ENCODE data around the gene NFX1. TPM values are rescaled to one million over a fixed set of nuclear protein-coding genes. Genes with fewer than 3 reads are reported as not detected.

The NFX1 gene
- total and polyA plus RNA-seq, 9 of the 15 experiments (the other 6 are each of a cell fraction or from before 2014, with no cell fraction given), result 8.8 to 38.9 (median 26.8) TPM

- TF ChIP-seq RBM17 (IDR thresholded peaks at IDR 0.05; ENCODE audit: borderline replicate concordance, low read depth, low read length) (no peak), HSF4 (CRISPR knock-in tag; IDR thresholded peaks at IDR 0.05; ENCODE audit: borderline replicate concordance) (no peak), PATZ1 (CRISPR knock-in tag; IDR thresholded peaks at IDR 0.05; ENCODE audit: borderline replicate concordance) (no peak), SRF (CRISPR knock-in tag; IDR thresholded peaks at IDR 0.05) (no peak), ZNF224 (CRISPR knock-in tag; IDR thresholded peaks at IDR 0.05) (no peak), TCF7 (IDR thresholded peaks at IDR 0.05; ENCODE audit: borderline replicate concordance) (no peak), ZNF449 (CRISPR knock-in tag; IDR thresholded peaks at IDR 0.05) (no peak), CLOCK (CRISPR knock-in tag; IDR thresholded peaks at IDR 0.05; ENCODE audit: borderline replicate concordance) (no peak), TAF7 (tag; IDR thresholded peaks at IDR 0.05) (no peak), THAP12 (CRISPR knock-in tag; IDR thresholded peaks at IDR 0.05) (no peak; the same call in 1 of the 2 replicates), SNIP1 (IDR thresholded peaks at IDR 0.05; ENCODE audit: low read depth) (no peak), SIN3B (IDR thresholded peaks at IDR 0.05; ENCODE audit: low read depth) (peak; percentile 89), ZKSCAN1 (IDR thresholded peaks at IDR 0.05; ENCODE audit: low read depth, low read length) (peak; percentile 55), ATF2 (CRISPR knock-in tag; IDR thresholded peaks at IDR 0.05) (no peak)
- TF ChIP-seq, protein P1, sequence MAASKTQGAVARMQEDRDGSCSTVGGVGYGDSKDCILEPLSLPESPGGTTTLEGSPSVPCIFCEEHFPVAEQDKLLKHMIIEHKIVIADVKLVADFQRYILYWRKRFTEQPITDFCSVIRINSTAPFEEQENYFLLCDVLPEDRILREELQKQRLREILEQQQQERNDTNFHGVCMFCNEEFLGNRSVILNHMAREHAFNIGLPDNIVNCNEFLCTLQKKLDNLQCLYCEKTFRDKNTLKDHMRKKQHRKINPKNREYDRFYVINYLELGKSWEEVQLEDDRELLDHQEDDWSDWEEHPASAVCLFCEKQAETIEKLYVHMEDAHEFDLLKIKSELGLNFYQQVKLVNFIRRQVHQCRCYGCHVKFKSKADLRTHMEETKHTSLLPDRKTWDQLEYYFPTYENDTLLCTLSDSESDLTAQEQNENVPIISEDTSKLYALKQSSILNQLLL (CRISPR knock-in tag; IDR thresholded peaks at IDR 0.05; ENCODE audit: borderline replicate concordance), result no peak
Observed at GRCh38 chr9:33290247-33291030, at the start of gene NFX1 (continued).

Measured in K562 (cell line).